K562 (cell line): ENCODE results near the gene HSBP1L1. TPM values are rescaled to one million over a fixed set of nuclear protein-coding genes. Genes with fewer than 3 reads are reported as not detected.

Experiments used
- ARID4B ChIP-seq: sonication (generic); formaldehyde crosslinking; IDR thresholded peaks from 2 replicates; pipeline ENCODE4 v1.8.0; 2022; ENCODE audit warnings: mild to moderate bottlenecking, missing genetic modification reagents
- BDP1 ChIP-seq: IDR thresholded peaks from 3 replicates; pipeline ENCODE4 v1.6.1; 2011; ENCODE audit not compliant: insufficient read length, insufficient read depth
- CCAR2 ChIP-seq: fragments of 200-400 bp; formaldehyde crosslinking; IDR thresholded peaks from 2 replicates; pipeline ENCODE4 v1.6.1; 2017; ENCODE audit warnings: mild to moderate bottlenecking, low read depth, low read length
- CREB1 ChIP-seq, 2 experiments: sonication (generic) in 1 of 2; formaldehyde crosslinking in 1 of 2; IDR thresholded peaks; 2 replicates each; pipeline versions ENCODE4 v1.6.1 to v1.8.0; 2012 to 2022; ENCODE audit warnings: inconsistent platforms in 1 of 2, mild to moderate bottlenecking in 1 of 2, missing genetic modification reagents in 1 of 2, moderate library complexity in 1 of 2
- CREB3 ChIP-seq: fragments of 450-650 bp; conservative IDR thresholded peaks from 2 replicates; pipeline ENCODE4 v1.6.1; 2016; ENCODE audit warnings: missing genetic modification characterization, low read depth, mild to moderate bottlenecking, missing compliant biosample characterization, moderate library complexity
- FOSL1 ChIP-seq: fragments of 200-800 bp; sonication (Bioruptor generic); conservative IDR thresholded peaks from 2 replicates; pipeline ENCODE4 v1.6.1; 2016; ENCODE audit warnings: missing genetic modification characterization, missing compliant biosample characterization
- FOXM1 ChIP-seq, 2 experiments: fragments of 450-650 bp in 1 of 2; sonication (generic) in 1 of 2; formaldehyde crosslinking in 1 of 2; IDR thresholded peaks; 2 replicates each; pipeline versions ENCODE4 v1.6.1 to v1.9.0; 2017 to 2022; ENCODE audit warnings: low read depth in 2 of 2, mild to moderate bottlenecking in 2 of 2, missing genetic modification reagents in 1 of 2, moderate library complexity in 1 of 2
- ILF3 ChIP-seq: fragments of 450-650 bp; IDR thresholded peaks from 2 replicates; pipeline ENCODE4 v1.6.1; 2018; ENCODE audit warnings: antibody characterized with exemption, mild to moderate bottlenecking, moderate library complexity, borderline replicate concordance
- MEF2A ChIP-seq: IDR thresholded peaks from 2 replicates; pipeline ENCODE4 v1.6.1; 2011; ENCODE audit warnings: low read depth, mild to moderate bottlenecking, low read length, moderate library complexity; ENCODE audit not compliant: control insufficient read depth
- NCOR1 ChIP-seq: fragments of 450-650 bp; IDR thresholded peaks from 2 replicates; pipeline ENCODE4 v1.6.1; 2016; ENCODE audit warnings: mild to moderate bottlenecking, moderate library complexity
- POLR2G ChIP-seq: fragments of 200-400 bp; formaldehyde crosslinking; IDR thresholded peaks from 2 replicates; pipeline ENCODE4 v1.6.1; 2017; ENCODE audit warnings: low read depth, mild to moderate bottlenecking, antibody characterized with exemption, low read length, moderate library complexity
- RAD21 ChIP-seq, 2 experiments: fragments of 250-450 bp in 1 of 2; fragments of 450-650 bp in 1 of 2; sonication (Bioruptor Pico) in 1 of 2; formaldehyde crosslinking in 1 of 2; IDR thresholded peaks in 1 of 2; conservative IDR thresholded peaks in 1 of 2; 2 replicates each; pipeline versions ENCODE4 v1.4.0 to v1.8.0; 2020 to 2022; ENCODE audit warnings: mild to moderate bottlenecking in 2 of 2, moderate library complexity in 1 of 2
- RBFOX2 ChIP-seq: fragments of 200-400 bp; formaldehyde crosslinking; IDR thresholded peaks from 2 replicates; pipeline ENCODE4 v1.6.1; 2017; ENCODE audit warnings: low read depth, mild to moderate bottlenecking, low read length, moderate library complexity
- UBTF ChIP-seq, 2 experiments: IDR thresholded peaks; 2 replicates each; pipeline ENCODE4 v1.6.1; 2012; ENCODE audit warnings: improper control_type of control experiment in 2 of 2, low read depth in 2 of 2, low read length in 2 of 2, borderline replicate concordance in 1 of 2
- ZNF551 ChIP-seq: fragments of 250-450 bp; sonication (Bioruptor Pico); IDR thresholded peaks from 2 replicates; pipeline ENCODE4 v1.5.0; 2021; ENCODE audit warnings: mild to moderate bottlenecking, moderate library complexity
- ZZZ3 ChIP-seq: fragments of 450-650 bp; IDR thresholded peaks from 2 replicates; pipeline ENCODE4 v1.6.1; 2016; ENCODE audit warnings: antibody characterized with exemption, mild to moderate bottlenecking, moderate library complexity
- polyA plus RNA-seq, 8 experiments: library from polyadenylated mRNA; depleted of rRNA in 4 of 8; stranded (reverse) in 5 of 8; unstranded in 3 of 8; fragments of >200 nt; fragmentation: Nextera tagmentation in 2 of 8; fragmentation: Illumina TruSeq in 1 of 8; extraction: Ambion mirVana in 2 of 8; extraction: Trizol in 1 of 8; gene quantifications; 2 replicates each; pipeline versions ENCODE4 v1.2.1 to v1.2.3, GENCODE V29; 2011 to 2014; ENCODE audit warnings: inconsistent platforms in 1 of 8, missing spikeins in 1 of 8
- total RNA-seq, 7 experiments: library from RNA; depleted of rRNA in 6 of 7; stranded (reverse); fragments of >200 nt in 6 of 7; fragmentation: Illumina TruSeq in 2 of 7; extraction: Trizol in 2 of 7; gene quantifications; 2 replicates each; pipeline versions ENCODE4 v1.2.1 to v1.2.3, GENCODE V29; 2011 to 2021; ENCODE audit warnings: low replicate concordance in 1 of 7
- TF ChIP-seq, protein P1 (sequence below): sonication (generic); formaldehyde crosslinking; IDR thresholded peaks from 2 replicates; pipeline ENCODE4 v1.8.0; 2022; ENCODE audit warnings: mild to moderate bottlenecking, missing genetic modification reagents, borderline replicate concordance

HSBP1L1 gene
- total and polyA plus RNA-seq, 9 of the 15 experiments (the other 6 are each of a cell fraction or from before 2014, with no cell fraction given): 0.24 to 0.36 TPM; not detected in 7

- TF ChIP-seq UBTF (IDR thresholded peaks at IDR 0.05; ENCODE audit: borderline replicate concordance in 1 of 2, low read depth in 2 of 2, low read length in 2 of 2) (peak in 1 of 2 experiments; percentile 72; a peak in 1 of 4 replicates), MEF2A (no peak), RAD21 (CRISPR knock-in tag; conservative IDR thresholded peaks at IDR 0.05 in 1 of 2, IDR thresholded peaks at IDR 0.05 in 1 of 2) (peak in 1 of 2 experiments; percentile 53; a peak in 2 of 4 replicates), FOXM1 (IDR thresholded peaks at IDR 0.05; ENCODE audit: low read depth) (no peak), FOXM1 (CRISPR knock-in tag; IDR thresholded peaks at IDR 0.05; ENCODE audit: low read depth) (0 out of 2 replicates have a peak, but pooled peaks have one; percentile 61), CCAR2 (no peak), BDP1 (no peak), CREB1 (IDR thresholded peaks at IDR 0.05) (no peak), CREB1 (CRISPR knock-in tag; IDR thresholded peaks at IDR 0.05) (no peak), ARID4B (CRISPR knock-in tag) (peak; percentile 70; the same call in 1 of the 2 replicates), ILF3 (no peak), CREB3 (tag) (no peak), FOSL1 (tag) (no peak), NCOR1 (no peak), ZNF551 (CRISPR knock-in tag) (no peak), ZZZ3 (no peak), POLR2G (no peak), RBFOX2 (no peak; the same call in 1 of the 2 replicates)
- TF ChIP-seq, protein P1, sequence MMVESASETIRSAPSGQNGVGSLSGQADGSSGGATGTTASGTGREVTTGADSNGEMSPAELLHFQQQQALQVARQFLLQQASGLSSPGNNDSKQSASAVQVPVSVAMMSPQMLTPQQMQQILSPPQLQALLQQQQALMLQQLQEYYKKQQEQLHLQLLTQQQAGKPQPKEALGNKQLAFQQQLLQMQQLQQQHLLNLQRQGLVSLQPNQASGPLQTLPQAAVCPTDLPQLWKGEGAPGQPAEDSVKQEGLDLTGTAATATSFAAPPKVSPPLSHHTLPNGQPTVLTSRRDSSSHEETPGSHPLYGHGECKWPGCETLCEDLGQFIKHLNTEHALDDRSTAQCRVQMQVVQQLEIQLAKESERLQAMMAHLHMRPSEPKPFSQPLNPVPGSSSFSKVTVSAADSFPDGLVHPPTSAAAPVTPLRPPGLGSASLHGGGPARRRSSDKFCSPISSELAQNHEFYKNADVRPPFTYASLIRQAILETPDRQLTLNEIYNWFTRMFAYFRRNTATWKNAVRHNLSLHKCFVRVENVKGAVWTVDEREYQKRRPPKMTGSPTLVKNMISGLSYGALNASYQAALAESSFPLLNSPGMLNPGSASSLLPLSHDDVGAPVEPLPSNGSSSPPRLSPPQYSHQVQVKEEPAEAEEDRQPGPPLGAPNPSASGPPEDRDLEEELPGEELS: no peak
Measured at GRCh38 chr18:79988071-79988450, 23.6 kb downstream of the HSBP1L1 start (continued).
